Right lobe of liver (tissue), 4 donors: ENCODE results near the gene ZNF621.

ENCODE experiments used
- POLR2A ChIP-seq: fragments of 450-650 bp; IDR thresholded peaks from one replicate; pipeline ENCODE4 v1.6.1; 2017; ENCODE audit warnings: antibody characterized with exemption, mild to moderate bottlenecking
- TF ChIP-seq, protein P1 (sequence below), 4 donors: fragments of 200-600 bp in 3 of 4; fragments of 450-650 bp in 1 of 4; IDR thresholded peaks; one replicate each; pipeline versions ENCODE4 v1.5.1 to v1.8.0; 2016 to 2022; ENCODE audit warnings: antibody characterized with exemption in 4 of 4, mild to moderate bottlenecking in 2 of 4
- donor health status: DM: no; HTN: no; CAD: no.
- donor health status: DM: no; HTN: no; CAD: no.
- donor health status: DM: no; HTN: yes; CAD: no.

DNA sequence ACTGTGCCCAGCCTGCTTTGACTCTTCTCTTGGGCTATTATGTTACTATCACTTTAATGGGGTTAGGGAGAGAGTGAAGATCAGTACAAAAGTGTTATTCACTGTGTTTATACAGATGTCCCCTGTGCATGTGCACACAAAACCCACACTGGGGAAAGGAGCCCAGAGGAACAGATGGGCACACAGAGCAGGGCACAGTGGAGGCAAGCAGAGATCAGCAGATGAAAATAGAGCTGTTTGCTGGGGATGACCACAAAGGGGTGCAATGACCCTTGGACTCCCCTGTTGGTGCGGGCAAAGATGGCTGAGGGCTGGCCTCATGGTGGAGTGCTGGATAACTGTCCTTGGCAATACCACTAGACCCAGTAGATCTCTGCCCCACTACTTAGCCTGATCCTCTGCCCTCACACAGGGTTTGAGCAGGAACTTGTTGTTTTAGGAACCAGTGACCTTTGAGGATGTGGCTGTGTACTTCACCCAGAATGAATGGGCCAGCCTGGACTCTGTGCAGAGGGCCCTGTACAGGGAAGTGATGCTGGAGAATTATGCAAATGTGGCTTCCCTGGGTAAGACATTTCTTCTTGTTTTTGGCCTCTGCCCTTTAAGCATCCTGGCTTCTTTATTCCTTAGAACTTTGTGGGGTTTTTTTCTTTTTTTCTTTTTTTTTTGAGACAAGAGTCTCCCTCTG is 13.6 kb upstream of the ZNF621 start:
- no peak for TF ChIP-seq POLR2A
- TF ChIP-seq, protein P1, sequence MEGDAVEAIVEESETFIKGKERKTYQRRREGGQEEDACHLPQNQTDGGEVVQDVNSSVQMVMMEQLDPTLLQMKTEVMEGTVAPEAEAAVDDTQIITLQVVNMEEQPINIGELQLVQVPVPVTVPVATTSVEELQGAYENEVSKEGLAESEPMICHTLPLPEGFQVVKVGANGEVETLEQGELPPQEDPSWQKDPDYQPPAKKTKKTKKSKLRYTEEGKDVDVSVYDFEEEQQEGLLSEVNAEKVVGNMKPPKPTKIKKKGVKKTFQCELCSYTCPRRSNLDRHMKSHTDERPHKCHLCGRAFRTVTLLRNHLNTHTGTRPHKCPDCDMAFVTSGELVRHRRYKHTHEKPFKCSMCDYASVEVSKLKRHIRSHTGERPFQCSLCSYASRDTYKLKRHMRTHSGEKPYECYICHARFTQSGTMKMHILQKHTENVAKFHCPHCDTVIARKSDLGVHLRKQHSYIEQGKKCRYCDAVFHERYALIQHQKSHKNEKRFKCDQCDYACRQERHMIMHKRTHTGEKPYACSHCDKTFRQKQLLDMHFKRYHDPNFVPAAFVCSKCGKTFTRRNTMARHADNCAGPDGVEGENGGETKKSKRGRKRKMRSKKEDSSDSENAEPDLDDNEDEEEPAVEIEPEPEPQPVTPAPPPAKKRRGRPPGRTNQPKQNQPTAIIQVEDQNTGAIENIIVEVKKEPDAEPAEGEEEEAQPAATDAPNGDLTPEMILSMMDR (IDR thresholded peaks at IDR 0.05), result no peak
